Smooth muscle cell of bladder (primary cell): ENCODE measurements around the gene PSORS1C1. TPM values are rescaled to one million over a fixed set of nuclear protein-coding genes. Genes with fewer than 3 reads are reported as not detected.

Experiments used
- total RNA-seq: library from RNA; depleted of rRNA; stranded (reverse); fragments of >200 nt; gene quantifications from 2 replicates; pipeline ENCODE4 v1.2.3, GENCODE V29; 2014

The PSORS1C1 gene, protein sequence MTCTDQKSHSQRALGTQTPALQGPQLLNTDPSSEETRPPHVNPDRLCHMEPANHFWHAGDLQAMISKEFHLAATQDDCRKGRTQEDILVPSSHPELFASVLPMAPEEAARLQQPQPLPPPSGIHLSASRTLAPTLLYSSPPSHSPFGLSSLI
- total RNA-seq = 1.7 and 2.1 TPM in 2 replicates

DNA sequence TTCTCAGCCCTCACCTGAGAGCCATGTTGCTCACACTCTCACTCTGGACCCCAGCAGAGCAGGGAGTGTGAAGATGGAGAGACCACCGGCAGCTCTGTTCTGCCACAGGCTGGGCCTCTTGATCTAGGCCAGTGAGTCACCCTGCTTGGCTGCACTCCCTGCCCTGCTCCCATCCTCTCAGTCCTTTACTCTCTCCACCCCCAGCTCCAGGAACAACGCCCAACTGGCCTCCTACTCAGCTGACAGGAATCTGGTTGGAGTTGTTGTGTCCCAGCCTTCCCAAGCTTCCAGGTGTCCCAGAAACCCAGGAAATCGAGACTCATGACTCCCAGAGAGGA lies at the start of gene PSORS1C1:
Gene PSORS1C1 (plus strand): TSS at position 260 of the 338 bp plus-strand sequence. CDS start 14,833 bp downstream, outside the sequence.

DNA sequence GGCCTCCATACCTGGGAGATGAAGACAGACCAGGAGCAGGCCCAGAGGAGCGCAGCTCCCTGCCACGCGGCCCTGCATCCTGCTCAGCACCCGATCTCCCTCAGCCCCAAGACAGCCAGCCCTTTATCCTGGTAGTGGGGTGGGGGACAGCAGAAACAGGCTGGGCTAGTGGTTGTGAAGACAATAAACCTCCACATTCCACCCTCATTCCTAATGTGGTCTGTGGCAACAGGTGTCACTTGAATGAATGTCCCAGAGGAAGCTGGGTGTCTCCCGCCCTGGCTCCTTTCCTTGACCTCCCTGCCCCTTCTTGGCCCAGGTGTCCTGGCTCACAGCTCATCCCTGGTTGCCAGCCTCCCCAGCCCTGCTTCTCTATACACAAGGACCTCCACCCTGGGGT lies 2.1 kb upstream of the PSORS1C1 start, which contains the start of gene C6orf15:
Gene C6orf15 (minus strand): TSS at position 98 of the 400 bp plus-strand sequence. CDS start 20 bp downstream, at position 78.

DNA sequence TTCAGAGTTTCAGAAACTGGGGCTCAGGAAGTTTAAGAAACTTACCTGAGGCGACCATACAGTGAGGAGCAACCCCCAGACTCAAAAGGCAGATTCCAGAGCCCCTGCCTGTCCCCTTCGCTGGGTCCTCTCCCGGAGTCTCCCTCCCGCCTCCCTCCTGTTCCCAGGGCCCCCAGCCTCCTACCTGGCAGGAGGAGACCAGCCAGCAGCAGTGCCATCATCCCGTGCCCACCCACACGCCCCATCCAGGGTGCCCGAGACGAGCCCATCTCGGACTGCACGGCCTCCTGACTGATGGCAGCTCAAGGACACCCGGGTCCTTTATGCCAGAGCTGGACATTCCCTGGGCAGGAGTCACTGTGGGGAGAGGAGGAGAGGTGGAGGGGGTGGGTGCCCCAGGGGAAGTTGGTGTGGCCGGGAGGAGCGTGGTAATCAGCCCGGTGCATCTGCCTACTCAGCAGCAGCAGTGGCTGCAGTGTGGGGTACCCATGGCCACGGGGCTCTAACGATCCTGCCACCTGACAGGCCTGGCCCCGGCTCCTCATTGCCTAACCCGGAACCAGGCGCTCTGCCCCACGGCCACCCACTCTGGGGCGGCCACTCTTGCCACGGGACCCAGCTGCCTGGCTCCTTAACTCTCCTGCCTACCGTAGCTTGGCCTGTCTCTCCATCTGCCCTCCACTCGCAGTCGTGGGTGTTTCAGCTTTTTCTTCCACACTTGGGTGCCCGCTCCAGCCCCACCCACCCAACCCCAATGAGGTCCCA lies 5.7 kb downstream of the PSORS1C1 start, which contains the start of gene CDSN:
Gene CDSN (minus strand): TSS at position 296 of the 765 bp plus-strand sequence. CDS start 27 bp downstream, at position 269.

DNA sequence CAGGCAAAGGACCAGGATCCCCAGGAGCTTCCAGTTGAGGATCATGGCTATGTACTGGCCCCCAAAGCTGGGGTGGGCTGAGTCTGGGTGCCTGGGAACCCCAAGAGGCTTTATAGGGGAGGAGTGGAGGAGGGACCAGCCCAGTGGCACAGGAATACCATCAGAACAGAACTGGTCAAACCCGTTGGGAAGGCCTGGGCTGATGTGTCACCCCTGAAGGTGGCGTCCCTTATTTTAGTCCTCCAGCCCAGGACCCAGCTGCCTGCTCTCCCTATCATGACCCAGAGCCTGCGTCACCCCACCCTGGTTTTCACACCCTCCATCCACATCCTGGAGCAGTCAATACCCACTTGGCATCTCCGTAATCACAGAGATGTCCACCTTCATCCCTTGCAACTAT lies 24.4 kb downstream of the PSORS1C1 start, which contains the start of gene PSORS1C2:
Gene PSORS1C2 (minus strand): TSS at position 85 of the 400 bp plus-strand sequence. CDS start 40 bp downstream, at position 45.

DNA sequence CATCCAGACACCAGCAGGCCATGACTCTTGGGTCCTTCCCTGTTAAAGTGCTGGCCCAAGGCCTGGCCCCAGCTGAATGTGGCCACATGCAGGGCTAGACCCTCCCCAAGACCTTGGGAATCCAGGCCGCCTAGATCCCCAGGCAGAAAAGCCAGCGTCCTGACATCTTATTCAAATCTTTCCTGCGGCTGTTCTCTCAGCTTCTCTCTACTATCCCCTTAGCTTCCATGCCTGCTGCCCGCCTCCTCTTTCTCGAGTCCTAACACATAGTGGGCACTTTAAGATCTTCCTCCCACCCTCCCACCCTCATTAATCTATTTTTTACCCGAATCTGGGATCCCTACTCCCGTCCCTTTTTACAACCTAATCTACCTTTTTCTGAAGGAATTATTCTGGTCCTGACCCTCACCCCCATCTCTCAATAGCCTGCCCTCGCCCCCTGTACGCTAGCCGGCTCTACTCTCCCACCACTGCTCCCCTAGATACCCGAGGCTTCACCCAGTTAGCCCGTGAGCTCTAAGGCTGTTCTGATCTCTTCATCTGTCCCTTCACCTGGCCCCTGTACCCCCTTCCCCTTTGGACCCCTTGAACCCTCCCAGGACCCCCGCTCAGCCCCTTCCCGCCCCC lies 43.0 kb downstream of the PSORS1C1 start, which contains the start of gene CCHCR1:
Gene CCHCR1 (minus strand): TSS at position 290 of the 627 bp plus-strand sequence. CDS start 202 bp downstream, at position 88.

DNA sequence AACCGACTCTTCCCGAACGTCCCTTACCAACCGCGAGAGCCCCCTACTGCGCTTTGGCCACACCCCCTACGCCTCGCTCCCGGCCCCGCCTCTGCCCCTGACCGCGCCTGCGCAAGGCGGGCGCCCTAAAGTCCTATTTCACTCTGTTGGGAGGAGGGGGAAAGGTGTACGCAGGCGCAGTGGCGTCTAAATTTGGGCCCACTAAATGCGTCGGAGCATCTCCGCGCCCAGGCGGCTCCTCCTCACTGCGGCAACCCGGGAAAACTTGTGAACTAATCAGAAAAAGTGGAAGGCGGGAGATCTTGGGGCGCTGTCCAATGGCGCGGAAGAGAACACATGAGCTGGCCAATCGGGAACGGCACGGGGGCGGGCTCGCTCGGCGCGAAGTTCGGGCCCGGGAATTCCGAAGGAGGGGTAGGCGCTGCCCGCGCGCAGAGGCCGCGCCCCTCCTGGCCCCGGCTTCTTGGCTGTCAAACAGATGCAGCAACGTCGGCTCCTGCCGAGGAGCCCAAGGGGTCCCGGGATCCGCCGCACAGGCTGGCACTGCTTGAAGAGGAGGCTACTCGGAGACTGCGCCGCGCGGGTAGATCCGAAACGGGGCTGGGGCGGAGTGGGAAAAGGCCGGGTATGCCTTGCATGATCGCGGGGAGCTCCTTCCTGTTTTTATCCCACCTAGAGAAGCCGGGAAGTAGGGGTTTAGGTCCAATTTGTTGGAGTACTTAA lies 43.7 kb downstream of the PSORS1C1 start, which contains the start of gene TCF19:
Gene TCF19 (plus strand): TSS at position 450 of the 723 bp plus-strand sequence. CDS start 881 bp downstream, outside the sequence.

DNA sequence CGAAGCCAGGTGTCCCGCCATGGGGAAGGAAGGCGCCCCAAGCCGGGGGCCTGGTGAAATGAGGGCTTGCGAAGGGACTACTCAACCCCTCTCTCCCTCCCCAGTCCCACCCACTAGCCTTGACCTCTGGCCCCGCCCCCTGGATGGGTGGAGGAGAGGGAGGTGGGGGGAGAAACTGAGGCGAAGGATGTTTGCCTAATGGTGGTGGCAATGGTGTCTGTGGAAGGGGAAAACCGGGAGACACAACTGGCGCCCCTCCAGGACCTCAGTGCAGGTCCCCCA lies 55.9 kb downstream of the PSORS1C1 start, which contains the start of gene POU5F1:
Gene POU5F1 (minus strand): TSS at position 83 of the 282 bp plus-strand sequence. CDS start 62 bp downstream, at position 21.

Other genes with a start within 250 kb of the PSORS1C1 start
- 16.2 and 34.9 TPM in 2 replicates for gene DDR1, start 230.3 kb upstream of the PSORS1C1 start, total RNA-seq
- 5.8 and 11.1 TPM in 2 replicates for gene GTF2H4, start 206.6 kb upstream of the PSORS1C1 start, total RNA-seq
- gene VARS2, start 200.6 kb upstream of the PSORS1C1 start, total RNA-seq = 9.8 and 15.5 TPM in 2 replicates
- gene SFTA2, start 182.6 kb upstream of the PSORS1C1 start, total RNA-seq = not detected in 2 replicates
- not detected in 2 replicates for gene MUCL3, start 173.8 kb upstream of the PSORS1C1 start, total RNA-seq
- gene MUC21, start 131.1 kb upstream of the PSORS1C1 start, total RNA-seq = not detected in 2 replicates
- not detected in 2 replicates for gene MUC22, start 104.3 kb upstream of the PSORS1C1 start, total RNA-seq
- gene C6orf15, start 2.2 kb upstream of the PSORS1C1 start, total RNA-seq = not detected in 2 replicates
- under 0.01 TPM in 1 of 2 replicates, not detected in the other for gene CDSN, start 5.6 kb downstream of the PSORS1C1 start, total RNA-seq
- gene PSORS1C2, start 24.3 kb downstream of the PSORS1C1 start, total RNA-seq = not detected in 2 replicates
- 13.1 and 14.1 TPM in 2 replicates for gene CCHCR1, start 43.0 kb downstream of the PSORS1C1 start, total RNA-seq
- 1.8 and 2.0 TPM in 2 replicates for gene TCF19, start 43.8 kb downstream of the PSORS1C1 start, total RNA-seq
- gene POU5F1, start 55.9 kb downstream of the PSORS1C1 start, total RNA-seq = 0.09 and 0.14 TPM in 2 replicates
- gene HLA-C, start 157.3 kb downstream of the PSORS1C1 start, total RNA-seq = 56.9 and 219 TPM in 2 replicates
- 113 and 123 TPM in 2 replicates for gene HLA-B, start 242.4 kb downstream of the PSORS1C1 start, total RNA-seq